Fibroblast of pulmonary artery (primary cell): ENCODE data around the gene PPIB.
A peak's percentile ranks its signal among the peaks of the same experiment; 100 is the strongest.

ENCODE experiments used
- DNase-seq: peaks from one replicate; pipeline ENCODE4 v3.0.0-alpha.2; 2010; ENCODE audit warnings: low read depth
- H3K4me3 ChIP-seq: replicated peaks from 2 replicates; pipeline ENCODE4 v1.5.1; 2011; ENCODE audit warnings: low read depth, mild to moderate bottlenecking, control low read depth, low read length, moderate library complexity
- TF ChIP-seq, protein P1 (sequence below): IDR thresholded peaks from 2 replicates; pipeline ENCODE4 v1.5.1; 2011; ENCODE audit warnings: mild to moderate bottlenecking, control low read depth, low read length, inconsistent platforms; ENCODE audit errors: missing control alignments

The PPIB gene

DNA sequence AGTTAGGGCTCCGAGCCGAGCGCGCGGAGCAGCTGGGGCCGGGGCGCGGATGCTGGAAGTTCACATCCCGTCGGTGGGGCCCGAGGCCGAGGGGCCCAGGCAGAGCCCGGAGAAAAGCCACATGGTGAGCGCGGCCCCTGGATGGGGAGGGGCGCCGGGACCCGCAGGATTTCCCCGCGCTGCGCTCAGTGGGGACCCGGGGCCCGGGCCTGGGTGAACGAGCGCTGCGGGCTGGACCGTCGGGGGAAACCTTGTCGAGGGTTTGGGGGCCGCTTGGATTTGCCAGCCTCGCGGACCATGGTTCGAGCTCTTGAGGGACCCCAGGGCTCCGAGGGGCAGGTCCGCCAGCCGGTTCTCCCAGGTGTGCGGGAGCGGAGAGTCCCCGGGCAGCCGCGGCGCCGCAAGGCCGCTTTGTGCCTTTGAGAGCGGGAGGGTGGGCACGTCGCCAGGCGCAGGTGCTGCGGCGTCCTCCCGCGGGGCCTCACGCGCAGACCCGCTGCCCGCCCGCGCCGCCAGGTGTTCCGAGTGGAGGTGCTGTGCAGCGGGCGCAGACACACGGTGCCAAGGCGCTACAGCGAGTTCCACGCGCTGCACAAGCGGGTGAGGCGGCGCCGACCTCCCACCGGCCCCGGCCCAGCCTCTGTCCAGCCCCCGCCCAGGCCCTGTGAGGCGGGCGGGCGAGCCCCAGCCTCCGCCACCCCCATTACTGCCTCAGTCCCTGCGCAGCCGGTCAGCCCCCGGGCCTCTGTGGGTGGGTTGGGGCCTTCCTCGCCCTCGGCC, 10.9 kb downstream of the PPIB start, which contains the start of gene SNX22:
Gene SNX22 (plus strand): TSS at position 5 of the 780 bp plus-strand sequence. CDS start 45 bp downstream, at position 50.
- H3K4me3 ChIP-seq = peak within 1 kb of the TSS; percentile 52
- no peak for DNase-seq
- TF ChIP-seq, protein P1, sequence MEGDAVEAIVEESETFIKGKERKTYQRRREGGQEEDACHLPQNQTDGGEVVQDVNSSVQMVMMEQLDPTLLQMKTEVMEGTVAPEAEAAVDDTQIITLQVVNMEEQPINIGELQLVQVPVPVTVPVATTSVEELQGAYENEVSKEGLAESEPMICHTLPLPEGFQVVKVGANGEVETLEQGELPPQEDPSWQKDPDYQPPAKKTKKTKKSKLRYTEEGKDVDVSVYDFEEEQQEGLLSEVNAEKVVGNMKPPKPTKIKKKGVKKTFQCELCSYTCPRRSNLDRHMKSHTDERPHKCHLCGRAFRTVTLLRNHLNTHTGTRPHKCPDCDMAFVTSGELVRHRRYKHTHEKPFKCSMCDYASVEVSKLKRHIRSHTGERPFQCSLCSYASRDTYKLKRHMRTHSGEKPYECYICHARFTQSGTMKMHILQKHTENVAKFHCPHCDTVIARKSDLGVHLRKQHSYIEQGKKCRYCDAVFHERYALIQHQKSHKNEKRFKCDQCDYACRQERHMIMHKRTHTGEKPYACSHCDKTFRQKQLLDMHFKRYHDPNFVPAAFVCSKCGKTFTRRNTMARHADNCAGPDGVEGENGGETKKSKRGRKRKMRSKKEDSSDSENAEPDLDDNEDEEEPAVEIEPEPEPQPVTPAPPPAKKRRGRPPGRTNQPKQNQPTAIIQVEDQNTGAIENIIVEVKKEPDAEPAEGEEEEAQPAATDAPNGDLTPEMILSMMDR = no peak

DNA sequence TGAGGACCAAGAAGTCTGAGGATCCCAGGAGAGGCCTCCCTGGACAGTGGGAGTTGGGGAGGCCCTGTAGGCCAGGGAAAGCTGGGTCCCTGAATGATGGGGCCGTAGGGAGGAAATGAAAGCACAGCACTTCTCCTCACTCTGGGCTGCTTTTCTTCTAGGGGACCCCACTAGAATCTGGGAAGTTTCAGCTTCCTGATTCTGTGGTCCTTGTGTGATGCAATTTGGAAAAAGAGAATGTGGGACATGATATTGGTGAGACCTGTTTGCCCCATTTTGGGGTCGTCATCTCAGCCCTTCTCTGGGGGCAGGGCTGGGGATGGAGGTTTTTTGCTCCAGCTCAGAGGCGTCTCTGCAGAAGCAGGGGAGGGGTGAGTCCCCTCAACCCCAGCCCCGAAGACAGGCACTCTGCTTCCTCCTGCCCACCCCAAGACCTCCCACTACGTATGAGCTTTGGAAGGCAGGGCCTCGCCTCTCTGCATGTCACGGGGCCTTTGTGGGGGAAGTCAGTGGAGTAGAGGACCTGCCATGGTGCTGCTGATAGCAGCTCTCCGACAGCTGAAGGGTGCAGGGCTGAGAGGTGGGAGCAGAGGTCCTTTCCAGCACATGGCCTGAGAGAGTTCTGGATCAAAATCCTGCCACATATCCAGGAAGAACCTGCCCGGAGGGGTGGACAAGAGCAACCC, 12.8 kb downstream of the PPIB start:
- H3K4me3 ChIP-seq = no peak overlapping the region
- TF ChIP-seq, protein P1 = no peak
- no peak for DNase-seq

DNA sequence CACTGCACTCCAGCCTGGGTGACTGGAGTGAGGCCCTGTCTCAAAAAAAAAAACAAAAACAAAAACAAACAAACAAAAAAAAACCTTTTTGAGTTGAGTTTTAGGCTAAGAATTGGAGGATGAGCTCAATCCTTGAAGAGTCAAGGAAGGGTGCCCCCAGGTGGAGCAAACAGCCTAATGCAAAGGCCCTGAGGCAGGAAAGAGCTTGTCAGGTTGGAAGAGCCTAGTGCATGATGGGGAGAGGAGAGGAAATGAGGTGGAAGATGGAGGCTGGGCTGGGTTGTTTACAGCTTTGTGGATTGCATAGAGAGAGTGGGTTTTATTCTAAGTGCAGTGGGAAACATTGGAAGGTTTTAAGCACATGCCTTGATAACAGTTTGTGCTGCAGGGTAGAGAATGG, 13.4 kb downstream of the PPIB start:
- TF ChIP-seq, protein P1 = peak; percentile 12
- no peak overlapping the region for H3K4me3 ChIP-seq

DNA sequence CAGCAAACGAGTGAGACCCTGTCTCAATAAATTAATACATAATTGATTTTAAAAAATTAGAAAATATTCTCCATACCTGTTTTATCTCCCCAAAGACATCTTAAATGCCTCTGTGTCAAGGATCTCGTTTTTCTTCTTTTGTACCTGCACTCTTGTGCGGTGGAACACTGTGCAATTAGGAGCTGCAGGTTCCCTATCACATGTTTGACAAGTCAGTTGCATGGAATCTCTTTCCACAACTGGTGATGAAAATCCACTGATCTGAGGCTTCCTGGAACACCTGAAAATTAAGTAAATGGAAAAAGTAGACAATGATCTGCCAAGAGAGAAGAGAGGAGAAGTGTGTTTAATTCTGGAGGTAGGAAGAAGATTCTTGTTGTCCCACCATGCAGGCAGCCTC, 14.2 kb downstream of the PPIB start:
- H3K4me3 ChIP-seq = no peak overlapping the region
- TF ChIP-seq, protein P1 = no peak
- DNase-seq = no peak

More for the DNA sequence above, 13.4 kb downstream of the PPIB start:
- DNase-seq = no peak

DNA sequence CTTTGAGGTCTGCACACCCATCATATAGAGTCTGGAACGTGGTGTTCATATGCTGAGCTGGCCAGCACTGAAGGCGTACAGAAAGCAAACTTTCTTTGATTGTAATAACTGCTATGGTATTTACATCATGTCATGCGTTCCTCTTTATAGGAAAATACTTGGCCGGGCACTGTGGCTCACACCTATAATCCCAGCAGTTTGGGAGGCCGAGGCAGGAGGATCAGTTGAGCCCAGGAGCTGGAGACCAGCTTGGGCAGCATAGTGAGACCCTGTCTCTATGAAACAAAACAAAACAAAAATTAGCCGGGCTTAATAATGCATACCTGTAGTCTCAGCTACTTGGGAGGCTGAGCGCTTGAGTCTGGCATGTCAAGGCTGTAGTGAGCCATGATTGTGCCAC, 14.7 kb downstream of the PPIB start:
- TF ChIP-seq, protein P1 = no peak
- no peak for DNase-seq
- no peak overlapping the region for H3K4me3 ChIP-seq

DNA sequence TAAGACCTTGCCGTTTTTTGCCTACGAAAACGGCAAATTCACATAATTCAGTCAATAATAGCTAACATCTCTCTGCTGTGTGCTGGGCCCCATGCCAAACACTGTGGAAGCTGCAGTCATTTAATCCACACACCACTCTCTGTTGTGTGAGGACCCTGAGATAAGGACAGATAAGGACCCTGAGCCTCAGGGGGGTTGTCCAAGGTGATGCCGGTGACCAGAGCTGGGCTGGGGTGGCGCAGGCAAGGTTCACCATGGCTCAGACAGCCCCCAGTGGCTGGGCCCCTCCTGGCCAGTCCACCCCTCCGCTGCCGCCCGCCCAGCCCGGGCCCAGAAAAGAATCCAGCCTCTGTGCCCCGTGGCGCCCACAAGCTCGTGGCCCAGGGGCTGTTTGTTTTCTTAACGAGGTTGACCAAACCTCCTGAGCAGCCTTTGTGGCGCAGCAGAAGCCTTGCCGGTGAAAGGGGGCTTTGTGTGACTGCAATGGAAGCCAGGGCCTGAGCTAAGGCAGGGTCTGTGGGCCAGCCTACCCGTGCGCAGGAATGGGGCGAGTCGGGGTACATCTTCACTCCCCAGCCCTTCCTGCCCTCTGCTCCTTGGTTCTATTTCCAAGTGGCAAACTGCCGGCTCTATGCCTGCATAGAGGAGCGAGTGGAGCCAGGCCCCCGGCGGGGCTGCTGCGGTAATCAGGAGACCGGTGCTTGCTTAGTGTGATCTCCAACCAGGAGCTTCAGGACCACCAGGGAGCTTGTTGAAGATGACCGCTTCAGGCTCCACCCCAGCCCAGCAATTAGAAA, 15.7 kb downstream of the PPIB start:
- H3K4me3 ChIP-seq = no peak overlapping the region
- DNase-seq = no peak
- TF ChIP-seq, protein P1 = no peak
